ENCODE results near the gene CALD1. TPM values are rescaled to one million over a fixed set of nuclear protein-coding genes. Genes with fewer than 3 reads are reported as not detected.

CALD1 gene
- total RNA-seq, 1 donor from 2014 or later = 122 TPM

DNA sequence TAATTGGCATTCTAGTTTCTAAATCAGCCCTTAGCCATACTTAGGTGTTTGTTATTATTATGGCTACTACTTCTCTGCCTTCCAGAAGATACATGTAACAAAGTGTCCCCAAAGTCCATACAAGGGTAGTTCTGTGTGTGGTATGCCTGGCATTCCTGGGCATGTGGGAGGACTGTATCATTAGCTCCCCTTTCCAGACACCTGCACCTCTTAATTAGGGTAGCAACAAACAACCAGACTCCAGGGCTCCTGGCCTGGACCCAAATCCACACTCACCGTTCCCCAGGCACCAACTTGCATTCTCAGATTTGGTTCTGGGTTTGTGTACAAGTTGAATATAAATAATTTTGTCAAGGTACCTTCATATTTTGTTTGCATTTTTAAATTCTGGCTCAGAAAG is 15.5 kb upstream of the CALD1 start:
- H3K36me3 ChIP-seq = no peaks in the 10 kb centered on the region
- no peaks in the 10 kb centered on the region for H3K9me3 ChIP-seq (replicated peaks)
- DNase-seq = peak; percentile 40
- H3K4me1 ChIP-seq = peaks cover 39% of the 10 kb centered on the region
- no peak overlapping the region for H3K4me3 ChIP-seq
- TF ChIP-seq, protein P1, sequence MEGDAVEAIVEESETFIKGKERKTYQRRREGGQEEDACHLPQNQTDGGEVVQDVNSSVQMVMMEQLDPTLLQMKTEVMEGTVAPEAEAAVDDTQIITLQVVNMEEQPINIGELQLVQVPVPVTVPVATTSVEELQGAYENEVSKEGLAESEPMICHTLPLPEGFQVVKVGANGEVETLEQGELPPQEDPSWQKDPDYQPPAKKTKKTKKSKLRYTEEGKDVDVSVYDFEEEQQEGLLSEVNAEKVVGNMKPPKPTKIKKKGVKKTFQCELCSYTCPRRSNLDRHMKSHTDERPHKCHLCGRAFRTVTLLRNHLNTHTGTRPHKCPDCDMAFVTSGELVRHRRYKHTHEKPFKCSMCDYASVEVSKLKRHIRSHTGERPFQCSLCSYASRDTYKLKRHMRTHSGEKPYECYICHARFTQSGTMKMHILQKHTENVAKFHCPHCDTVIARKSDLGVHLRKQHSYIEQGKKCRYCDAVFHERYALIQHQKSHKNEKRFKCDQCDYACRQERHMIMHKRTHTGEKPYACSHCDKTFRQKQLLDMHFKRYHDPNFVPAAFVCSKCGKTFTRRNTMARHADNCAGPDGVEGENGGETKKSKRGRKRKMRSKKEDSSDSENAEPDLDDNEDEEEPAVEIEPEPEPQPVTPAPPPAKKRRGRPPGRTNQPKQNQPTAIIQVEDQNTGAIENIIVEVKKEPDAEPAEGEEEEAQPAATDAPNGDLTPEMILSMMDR (IDR thresholded peaks at IDR 0.05; ENCODE audit: borderline replicate concordance) = no peak
- no peaks in the 10 kb centered on the region for H3K27me3 ChIP-seq (ENCODE audit: low read depth)
- intact Hi-C loops (cut with micrococcal nuclease) = no loop called here
- H3K27ac ChIP-seq (replicated peaks) = no peak overlapping the region

DNA sequence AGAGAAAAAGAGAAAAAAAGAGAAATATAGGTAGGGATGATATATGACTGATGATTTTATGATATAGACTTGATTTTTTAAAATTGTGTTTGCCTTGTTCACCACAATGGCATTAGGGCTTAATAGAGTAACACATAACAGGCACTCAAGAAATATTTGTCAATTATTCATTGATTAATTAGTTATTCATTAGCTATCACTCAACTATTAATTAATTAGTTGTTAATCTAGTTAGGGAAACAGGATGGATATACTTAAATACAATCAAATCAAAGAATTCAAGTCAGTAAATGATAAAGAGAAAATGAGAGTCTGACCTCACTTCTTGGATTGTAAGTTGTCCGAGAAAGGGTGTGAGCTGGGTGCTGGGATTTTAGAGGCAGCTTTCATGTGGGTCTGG is 15.1 kb upstream of the CALD1 start:
- no peaks in the 10 kb centered on the region for H3K27me3 ChIP-seq (ENCODE audit: low read depth)
- H3K4me3 ChIP-seq = no peak overlapping the region
- DNase-seq = no peak
- intact Hi-C loops (cut with micrococcal nuclease) = no loop called here
- peaks cover 39% of the 10 kb centered on the region for H3K4me1 ChIP-seq
- TF ChIP-seq, protein P1 (IDR thresholded peaks at IDR 0.05; ENCODE audit: borderline replicate concordance) = no peak
- H3K27ac ChIP-seq (replicated peaks) = no peak overlapping the region
- H3K9me3 ChIP-seq (replicated peaks) = no peaks in the 10 kb centered on the region
- H3K36me3 ChIP-seq = no peaks in the 10 kb centered on the region

DNA sequence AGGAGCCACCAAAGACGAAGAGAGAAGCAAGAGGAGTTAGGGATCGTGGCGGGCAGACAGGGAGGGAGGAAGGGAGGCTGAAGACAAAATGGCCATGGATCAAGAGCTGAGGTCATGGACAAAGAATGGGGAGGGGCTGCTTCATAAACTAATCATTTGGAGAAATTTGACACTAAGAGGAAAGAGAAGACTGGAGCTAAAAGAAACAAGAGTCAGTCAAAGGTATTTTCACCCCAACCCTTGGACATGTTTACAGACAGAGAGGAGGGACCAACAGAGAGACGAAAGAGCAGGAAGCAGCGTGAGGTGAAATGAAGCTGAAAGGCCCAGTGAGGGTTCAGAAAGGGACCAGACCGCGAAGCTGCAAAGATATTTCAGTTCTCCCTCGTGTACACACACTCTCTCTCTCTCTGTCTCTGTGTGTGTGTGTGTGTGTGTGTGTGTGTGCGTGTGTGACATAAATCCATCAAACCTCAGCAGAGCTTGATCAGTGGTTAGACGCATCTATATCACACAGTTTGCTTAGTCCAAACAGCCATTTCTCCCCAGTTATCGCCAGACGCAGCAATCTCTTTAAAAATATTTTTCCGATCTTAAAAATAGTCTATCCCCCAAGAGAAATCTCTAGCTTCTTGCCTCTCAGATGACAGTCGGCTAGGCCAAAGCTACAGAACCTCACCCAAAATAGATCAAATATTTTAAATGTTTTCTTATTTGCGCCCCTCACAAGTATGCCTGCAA is 12.5 kb upstream of the CALD1 start:
- Histone ChIP-seq H3K4me3 (no peak overlapping the region), H3K4me1 (peaks cover 26% of the 10 kb centered on the region), H3K36me3 (no peaks in the 10 kb centered on the region), H3K27ac (replicated peaks) (peak overlapping the region; percentile 74), H3K9me3 (replicated peaks) (no peaks in the 10 kb centered on the region), H3K27me3 (ENCODE audit: low read depth) (no peaks in the 10 kb centered on the region)
- intact Hi-C loops (cut with micrococcal nuclease) = no loop called here
- TF ChIP-seq, protein P1 (IDR thresholded peaks at IDR 0.05; ENCODE audit: borderline replicate concordance) = no peak
- DNase-seq = no peak

DNA sequence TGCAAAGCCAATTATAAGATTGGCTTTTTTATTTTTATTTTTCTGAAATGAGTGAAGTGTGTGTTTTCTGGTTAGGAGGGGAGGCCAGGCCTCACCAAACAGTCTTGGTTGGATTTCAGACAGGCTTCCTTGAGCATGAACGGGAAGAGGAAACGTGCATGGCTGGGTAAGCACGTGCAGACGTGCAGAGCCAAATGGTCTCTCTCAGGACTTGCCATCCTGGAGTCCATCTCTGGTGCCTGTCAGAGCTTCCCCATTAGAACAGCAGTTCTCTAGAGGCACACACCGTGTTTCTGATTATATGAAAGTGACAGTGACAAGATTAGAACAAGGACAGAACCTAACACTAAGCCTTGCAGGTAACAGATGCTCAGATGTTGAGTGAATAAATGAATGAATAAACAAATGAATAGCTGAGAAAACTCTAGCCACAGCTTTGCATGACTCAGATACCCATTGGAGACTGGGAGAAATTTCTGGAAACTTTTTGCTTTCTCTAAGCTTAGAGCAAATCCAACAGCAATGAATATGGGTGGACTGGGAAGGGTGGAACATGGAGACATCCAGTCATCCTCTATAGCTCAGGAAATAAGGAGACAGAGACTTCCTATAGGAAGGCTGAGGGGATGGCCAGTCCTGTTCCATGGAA is 11.8 kb upstream of the CALD1 start:
- H3K27ac ChIP-seq (replicated peaks) = peak overlapping the region; percentile 74
- H3K4me1 ChIP-seq = peaks cover 21% of the 10 kb centered on the region
- DNase-seq = no peak
- no peak overlapping the region for H3K4me3 ChIP-seq
- H3K9me3 ChIP-seq (replicated peaks) = no peaks in the 10 kb centered on the region
- TF ChIP-seq, protein P1 (IDR thresholded peaks at IDR 0.05; ENCODE audit: borderline replicate concordance) = no peak
- intact Hi-C loops (cut with micrococcal nuclease) = no loop called here
- H3K27me3 ChIP-seq (ENCODE audit: low read depth) = no peaks in the 10 kb centered on the region
- no peaks in the 10 kb centered on the region for H3K36me3 ChIP-seq

DNA sequence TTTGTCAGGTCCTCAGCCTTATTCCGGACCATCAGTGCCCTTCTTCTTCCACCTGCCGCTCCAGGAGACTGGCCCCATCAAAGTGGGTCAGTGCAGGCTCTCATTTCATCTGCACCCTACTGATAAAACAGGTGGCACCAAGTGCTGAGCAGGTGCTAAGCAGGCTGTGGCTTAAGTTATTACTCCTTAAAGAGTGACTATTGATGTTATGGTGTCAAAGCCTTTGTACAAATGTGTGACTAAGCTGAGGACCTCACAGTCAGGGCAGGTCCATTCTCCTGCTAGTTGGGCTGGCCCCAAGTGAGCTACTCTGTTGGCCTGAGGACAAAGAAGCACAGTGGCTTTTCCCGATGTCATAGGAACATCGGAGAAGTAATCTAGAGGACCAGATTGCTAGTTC is 11.2 kb upstream of the CALD1 start:
- no peaks in the 10 kb centered on the region for H3K27me3 ChIP-seq (ENCODE audit: low read depth)
- intact Hi-C loops (cut with micrococcal nuclease) = no loop called here
- no peak overlapping the region for H3K4me3 ChIP-seq
- TF ChIP-seq, protein P1 (IDR thresholded peaks at IDR 0.05; ENCODE audit: borderline replicate concordance) = no peak
- no peaks in the 10 kb centered on the region for H3K36me3 ChIP-seq
- peaks cover 21% of the 10 kb centered on the region for H3K4me1 ChIP-seq
- no peaks in the 10 kb centered on the region for H3K9me3 ChIP-seq (replicated peaks)
- DNase-seq = no peak
- H3K27ac ChIP-seq (replicated peaks) = peak overlapping the region; percentile 74

Measured in left ventricle myocardium inferior (tissue), 1 donor.